Stimulated activated CD4-positive, alpha-beta T cell treated with anti-CD3 and anti-CD28 coated beads, TNF-alpha, amount 100 ng/mL, for 1 hour (primary cell): ENCODE data around the gene HERPUD1.

ENCODE experiments used
- DNase-seq, 3 donors: peaks; one replicate each; pipeline ENCODE4 v3.0.0-alpha.2; 2020; ENCODE audit warnings: low read depth in 3 of 3, low spot score in 1 of 3

Gene HERPUD1

GRCh38 chr16:56910654-56911539 lies 21.0 kb upstream of the HERPUD1 start:
- no peak for DNase-seq

- no peak for DNase-seq
Observed at GRCh38 chr16:56911771-56912571, 20.0 kb upstream of the HERPUD1 start.

- DNase-seq: no peak
Observed at GRCh38 chr16:56912746-56913708, 18.9 kb upstream of the HERPUD1 start.

GRCh38 chr16:56914896-56915295 lies 17.0 kb upstream of the HERPUD1 start:
- DNase-seq: no peak

GRCh38 chr16:56915336-56916119 lies 16.4 kb upstream of the HERPUD1 start:
- no peak for DNase-seq

- no peak for DNase-seq
Observed at GRCh38 chr16:56916571-56917403, 15.2 kb upstream of the HERPUD1 start.

- DNase-seq: no peak
Observed at GRCh38 chr16:56918467-56919012, 13.4 kb upstream of the HERPUD1 start.

GRCh38 chr16:56919099-56919800 lies 12.7 kb upstream of the HERPUD1 start:
- DNase-seq: no peak

GRCh38 chr16:56921571-56921970 lies 10.4 kb upstream of the HERPUD1 start:
- no peak for DNase-seq

GRCh38 chr16:56923481-56924091 lies 8.4 kb upstream of the HERPUD1 start:
- no peak for DNase-seq

GRCh38 chr16:56927471-56927870 lies 4.5 kb upstream of the HERPUD1 start:
- DNase-seq: no peak

GRCh38 chr16:56929639-56930038 lies 2.3 kb upstream of the HERPUD1 start:
- no peak for DNase-seq

- DNase-seq: no peak
Observed at GRCh38 chr16:56930486-56931270, 1.3 kb upstream of the HERPUD1 start.

- DNase-seq: no peak
Observed at GRCh38 chr16:56931271-56931891, 561 bp upstream of the HERPUD1 start.

- peak in 1 of 3 donors; percentile 2 for DNase-seq
Observed at GRCh38 chr16:56932721-56933619, 1.0 kb downstream of the HERPUD1 start.
